Esophagus muscularis mucosa (tissue), 4 donors: Measurements from ENCODE around the gene TMEM254.

Experiments
- EP300 ChIP-seq: sonication (generic); formaldehyde crosslinking; IDR thresholded peaks from one replicate; pipeline ENCODE4 v1.6.1; 2017; ENCODE audit warnings: antibody characterized with exemption
- POLR2A ChIP-seq: fragments of 450-650 bp; IDR thresholded peaks from one replicate; pipeline ENCODE4 v1.6.1; 2017; ENCODE audit warnings: antibody characterized with exemption, moderate library complexity, mild to moderate bottlenecking, low read depth
- TF ChIP-seq, protein P1 (sequence below), 3 experiments: fragments of 200-600 bp in 2 of 3; fragments of 450-650 bp in 1 of 3; sonication (generic) in 2 of 3; IDR thresholded peaks; one replicate each; pipeline ENCODE4 v1.5.1; 2017 to 2019; ENCODE audit warnings: antibody characterized with exemption in 3 of 3, mild to moderate bottlenecking in 2 of 3, moderate library complexity in 1 of 3

DNA sequence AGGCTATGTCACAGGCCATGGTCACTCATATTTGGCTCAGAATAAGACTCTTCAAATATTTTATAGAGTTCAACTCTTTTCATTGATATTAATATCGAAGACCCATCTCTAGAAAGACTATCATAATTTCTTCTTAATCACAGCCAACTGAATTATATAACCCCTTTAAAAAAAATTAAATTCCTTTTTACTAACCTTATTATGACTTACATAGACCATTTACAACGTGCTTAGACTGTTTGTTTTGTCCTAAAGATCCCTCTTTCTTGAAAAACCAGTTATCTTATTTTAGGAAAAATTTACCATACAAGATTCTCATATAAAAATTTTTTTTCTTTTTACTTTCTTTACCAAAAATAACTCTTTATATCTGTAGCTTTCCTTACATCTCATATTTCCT is 10.2 kb upstream of the TMEM254 start:
- no peak for TF ChIP-seq EP300
- TF ChIP-seq, protein P1, sequence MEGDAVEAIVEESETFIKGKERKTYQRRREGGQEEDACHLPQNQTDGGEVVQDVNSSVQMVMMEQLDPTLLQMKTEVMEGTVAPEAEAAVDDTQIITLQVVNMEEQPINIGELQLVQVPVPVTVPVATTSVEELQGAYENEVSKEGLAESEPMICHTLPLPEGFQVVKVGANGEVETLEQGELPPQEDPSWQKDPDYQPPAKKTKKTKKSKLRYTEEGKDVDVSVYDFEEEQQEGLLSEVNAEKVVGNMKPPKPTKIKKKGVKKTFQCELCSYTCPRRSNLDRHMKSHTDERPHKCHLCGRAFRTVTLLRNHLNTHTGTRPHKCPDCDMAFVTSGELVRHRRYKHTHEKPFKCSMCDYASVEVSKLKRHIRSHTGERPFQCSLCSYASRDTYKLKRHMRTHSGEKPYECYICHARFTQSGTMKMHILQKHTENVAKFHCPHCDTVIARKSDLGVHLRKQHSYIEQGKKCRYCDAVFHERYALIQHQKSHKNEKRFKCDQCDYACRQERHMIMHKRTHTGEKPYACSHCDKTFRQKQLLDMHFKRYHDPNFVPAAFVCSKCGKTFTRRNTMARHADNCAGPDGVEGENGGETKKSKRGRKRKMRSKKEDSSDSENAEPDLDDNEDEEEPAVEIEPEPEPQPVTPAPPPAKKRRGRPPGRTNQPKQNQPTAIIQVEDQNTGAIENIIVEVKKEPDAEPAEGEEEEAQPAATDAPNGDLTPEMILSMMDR (IDR thresholded peaks at IDR 0.05) = no peak
- no peak for TF ChIP-seq POLR2A
